GM12864 (cell line): ENCODE data around the gene MLH1.
A peak's percentile ranks its signal among the peaks of the same experiment; 100 is the strongest.

Experiments
- DNase-seq: peaks from one replicate; pipeline ENCODE4 v3.0.0-alpha.2; 2011; ENCODE audit warnings: low read depth
- H3K4me3 ChIP-seq: 2 replicates; pipeline ENCODE4 v1.5.1; 2011; ENCODE audit warnings: mild to moderate bottlenecking, low read depth, low read length, control low read depth
- TF ChIP-seq, protein P1 (sequence below): IDR thresholded peaks from 2 replicates; pipeline ENCODE4 v1.5.1; 2011; ENCODE audit warnings: low read depth, mild to moderate bottlenecking, moderate library complexity, low read length, control low read depth, inconsistent platforms; ENCODE audit errors: missing control alignments

MLH1 gene

DNA sequence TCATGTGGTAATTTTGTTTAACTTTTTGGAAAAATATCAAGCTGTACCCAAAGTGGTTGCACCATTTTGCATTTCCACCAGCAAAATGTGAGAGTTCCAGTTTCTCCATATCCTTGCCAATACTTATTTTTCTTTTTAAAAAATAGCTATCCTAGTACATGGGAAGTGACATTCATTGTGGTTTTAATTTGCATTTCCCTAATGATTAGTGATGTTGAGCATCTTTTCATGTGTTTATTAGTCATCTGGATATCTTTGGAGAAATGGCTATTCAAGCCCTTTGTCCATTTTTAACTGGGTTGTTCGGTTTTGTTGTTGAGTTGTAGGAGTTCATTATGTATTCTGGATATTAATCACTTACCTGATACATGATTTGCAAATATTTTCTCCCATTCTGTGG lies 29.0 kb upstream of the MLH1 start:
- DNase-seq: no peak
- TF ChIP-seq, protein P1, sequence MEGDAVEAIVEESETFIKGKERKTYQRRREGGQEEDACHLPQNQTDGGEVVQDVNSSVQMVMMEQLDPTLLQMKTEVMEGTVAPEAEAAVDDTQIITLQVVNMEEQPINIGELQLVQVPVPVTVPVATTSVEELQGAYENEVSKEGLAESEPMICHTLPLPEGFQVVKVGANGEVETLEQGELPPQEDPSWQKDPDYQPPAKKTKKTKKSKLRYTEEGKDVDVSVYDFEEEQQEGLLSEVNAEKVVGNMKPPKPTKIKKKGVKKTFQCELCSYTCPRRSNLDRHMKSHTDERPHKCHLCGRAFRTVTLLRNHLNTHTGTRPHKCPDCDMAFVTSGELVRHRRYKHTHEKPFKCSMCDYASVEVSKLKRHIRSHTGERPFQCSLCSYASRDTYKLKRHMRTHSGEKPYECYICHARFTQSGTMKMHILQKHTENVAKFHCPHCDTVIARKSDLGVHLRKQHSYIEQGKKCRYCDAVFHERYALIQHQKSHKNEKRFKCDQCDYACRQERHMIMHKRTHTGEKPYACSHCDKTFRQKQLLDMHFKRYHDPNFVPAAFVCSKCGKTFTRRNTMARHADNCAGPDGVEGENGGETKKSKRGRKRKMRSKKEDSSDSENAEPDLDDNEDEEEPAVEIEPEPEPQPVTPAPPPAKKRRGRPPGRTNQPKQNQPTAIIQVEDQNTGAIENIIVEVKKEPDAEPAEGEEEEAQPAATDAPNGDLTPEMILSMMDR: no peak
- no peak overlapping the region for H3K4me3 ChIP-seq

DNA sequence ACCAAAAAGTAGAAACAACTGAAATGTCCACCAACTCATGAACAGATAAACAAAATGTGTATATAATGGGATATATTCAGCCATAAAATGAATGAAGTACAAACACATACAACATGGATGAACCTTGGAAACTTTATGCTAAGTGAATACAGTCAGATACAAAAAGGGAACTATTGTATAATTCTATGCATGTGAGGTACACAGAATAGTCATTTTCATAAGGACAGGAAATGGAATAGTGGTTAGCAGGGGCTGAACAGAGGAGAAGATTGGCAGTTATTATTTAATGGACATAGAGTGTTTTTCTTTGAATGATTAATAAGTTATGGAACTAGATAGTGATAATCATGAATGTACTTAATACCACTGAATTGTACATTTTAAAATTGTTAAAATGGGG lies 28.5 kb upstream of the MLH1 start:
- no peak overlapping the region for H3K4me3 ChIP-seq
- no peak for DNase-seq

DNA sequence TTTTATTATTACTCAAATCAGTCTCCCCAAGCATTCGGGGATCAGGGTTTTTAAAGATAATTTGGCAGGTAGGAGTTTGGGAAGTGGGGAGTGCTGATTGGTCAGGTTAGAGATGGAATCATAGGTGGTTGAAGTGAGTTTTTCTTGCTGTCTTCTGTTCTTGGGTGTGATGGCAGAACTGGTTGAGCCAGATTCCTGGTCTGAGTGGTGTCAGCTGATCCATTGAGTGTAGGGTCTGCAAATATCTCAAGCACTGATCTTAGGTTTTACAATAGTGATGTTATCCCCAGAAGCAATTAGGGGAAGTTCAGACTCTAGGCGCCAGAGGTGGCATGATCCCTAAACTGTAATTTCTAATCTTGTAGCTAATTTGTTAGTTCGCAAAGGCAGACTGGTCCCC lies 27.9 kb upstream of the MLH1 start:
- H3K4me3 ChIP-seq: no peak overlapping the region
- no peak for DNase-seq
- TF ChIP-seq, protein P1: no peak

More for the DNA sequence above, 28.5 kb upstream of the MLH1 start:
- TF ChIP-seq, protein P1: no peak

DNA sequence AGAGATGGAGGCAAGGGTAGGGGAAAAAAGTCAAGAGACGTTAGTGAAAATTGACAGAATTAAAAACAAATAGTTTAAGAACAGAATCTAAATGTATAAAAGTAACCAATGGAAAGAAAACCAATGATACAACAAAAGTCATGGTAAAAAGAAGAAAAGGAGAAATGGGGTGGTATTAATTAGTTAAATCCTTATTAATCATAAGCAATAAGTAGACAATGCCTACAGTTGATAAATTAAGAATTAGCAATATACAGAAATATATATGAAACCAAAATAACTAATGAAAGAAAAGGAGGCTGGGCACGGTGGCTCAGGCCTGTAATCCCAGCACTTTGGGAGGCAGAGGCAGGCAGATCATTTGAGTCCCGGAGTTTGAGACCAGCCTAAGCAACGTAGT lies 24.2 kb upstream of the MLH1 start:
- no peak for DNase-seq
- TF ChIP-seq, protein P1: no peak
- H3K4me3 ChIP-seq: no peak overlapping the region

DNA sequence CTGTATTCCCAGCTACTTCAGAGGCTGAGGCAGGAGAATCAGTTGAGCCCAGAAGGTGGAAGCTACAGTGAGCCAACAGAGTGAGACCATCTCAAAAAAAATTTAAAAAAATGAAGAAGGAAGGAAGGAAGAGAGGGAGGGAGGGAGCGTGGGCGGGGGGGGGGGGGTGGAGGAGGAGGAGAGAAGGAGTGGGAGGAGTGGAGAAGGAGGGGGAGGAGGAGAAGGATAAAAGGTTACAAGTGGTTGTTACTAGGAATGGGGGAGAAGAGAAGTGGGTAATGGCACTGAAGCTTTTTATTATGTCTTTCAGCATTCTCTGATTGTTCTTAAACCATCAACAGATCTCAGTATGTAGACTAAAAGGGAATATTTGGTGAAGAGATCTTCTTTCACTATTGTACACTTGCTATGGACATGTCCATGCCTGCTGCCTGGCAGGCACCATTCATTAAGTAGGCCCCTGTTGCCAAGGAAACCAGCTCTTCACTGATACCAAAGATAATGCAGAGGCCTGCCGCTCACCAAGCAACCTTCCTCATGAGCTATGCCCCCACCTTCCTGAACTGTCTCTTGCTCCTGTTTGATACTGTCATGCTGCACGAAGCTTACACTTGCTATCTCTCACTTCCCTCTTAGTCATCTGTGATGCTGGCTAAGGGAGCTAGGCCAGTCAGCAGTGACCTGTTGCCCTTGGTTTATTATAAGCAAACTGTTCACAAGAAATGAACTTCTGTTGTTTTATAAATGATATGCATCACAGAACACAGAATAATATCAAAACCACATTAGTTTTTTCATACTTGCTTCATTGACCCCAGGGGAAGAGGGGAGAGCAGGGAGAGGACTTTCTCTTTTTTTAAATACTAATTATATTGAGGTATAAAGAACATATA lies 23.5 kb upstream of the MLH1 start:
- peak; percentile 48 for DNase-seq
- H3K4me3 ChIP-seq: no peak overlapping the region
- TF ChIP-seq, protein P1: no peak

DNA sequence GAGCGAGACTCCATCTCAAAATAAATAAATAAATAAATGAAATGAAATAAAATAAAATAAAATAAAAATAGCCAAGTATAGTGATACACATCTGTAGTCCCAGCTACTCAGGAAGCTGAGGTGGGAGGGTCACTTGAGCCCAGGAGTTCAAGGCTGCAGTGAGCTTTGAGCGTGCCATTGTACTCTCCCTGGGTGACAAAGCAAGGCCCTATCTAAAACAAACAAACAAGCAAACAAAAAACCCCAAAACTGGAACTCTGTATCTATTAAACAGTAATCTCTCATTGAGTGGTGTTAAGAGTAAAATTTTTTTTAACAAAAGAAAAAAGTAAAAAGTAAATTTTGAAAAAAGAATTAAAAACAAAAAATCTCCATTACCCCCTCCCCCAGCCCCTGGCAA lies 21.2 kb upstream of the MLH1 start:
- TF ChIP-seq, protein P1: no peak
- no peak for DNase-seq
- H3K4me3 ChIP-seq: no peak overlapping the region

DNA sequence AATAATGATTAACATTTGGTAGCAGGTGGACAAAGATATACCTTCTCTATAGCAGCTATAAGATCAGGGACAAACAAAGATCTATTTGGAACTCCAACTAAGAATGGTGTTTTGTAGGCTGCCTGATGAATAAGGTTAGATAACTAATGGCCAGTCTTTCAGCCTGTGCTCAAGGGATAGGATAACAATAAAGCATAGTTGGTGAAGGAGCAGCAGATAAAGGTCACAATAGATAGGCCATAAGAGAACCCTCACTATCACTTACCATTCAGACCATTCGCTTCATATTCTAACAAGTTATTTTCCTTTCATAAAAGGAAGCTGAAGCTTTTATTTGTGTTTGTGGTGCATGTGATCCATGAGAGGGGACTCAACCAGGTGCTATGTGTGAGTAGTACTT lies 20.2 kb upstream of the MLH1 start:
- H3K4me3 ChIP-seq: no peak overlapping the region
- TF ChIP-seq, protein P1: no peak
- DNase-seq: no peak
